Measurements from ENCODE around the gene GK.
A peak's percentile ranks its signal among the peaks of the same experiment; 100 is the strongest.

GK gene

GRCh38 chrX:30706216-30706775 is 53.1 kb downstream of the GK start:
- Histone ChIP-seq H3K4me1 (no peaks in the 10 kb centered on the region), H3K36me3 (no peaks in the 10 kb centered on the region), H3K4me3 (ENCODE audit: low read depth, low read length) (no peak overlapping the region), H3K27me3 (no peaks in the 10 kb centered on the region), H3K9me3 (no peaks in the 10 kb centered on the region)
- TF ChIP-seq CTCF (IDR thresholded peaks at IDR 0.05; ENCODE audit: low read depth, low read length): no peak
- no peak for DNase-seq

- TF ChIP-seq CTCF (IDR thresholded peaks at IDR 0.05; ENCODE audit: low read depth, low read length): no peak
- Histone ChIP-seq H3K4me3 (ENCODE audit: low read depth, low read length) (no peak overlapping the region), H3K27me3 (no peaks in the 10 kb centered on the region), H3K4me1 (no peaks in the 10 kb centered on the region), H3K36me3 (no peaks in the 10 kb centered on the region), H3K9me3 (no peaks in the 10 kb centered on the region)
- no peak for DNase-seq
These were observed 59.0 kb downstream of the GK start for GRCh38 chrX:30712214-30712613.

GRCh38 chrX:30713061-30713525 is 59.9 kb downstream of the GK start:
- Histone ChIP-seq H3K9me3 (no peaks in the 10 kb centered on the region), H3K4me1 (no peaks in the 10 kb centered on the region), H3K4me3 (ENCODE audit: low read depth, low read length) (no peak overlapping the region), H3K27me3 (no peaks in the 10 kb centered on the region), H3K36me3 (no peaks in the 10 kb centered on the region)
- peak; percentile 71 for TF ChIP-seq CTCF (IDR thresholded peaks at IDR 0.05; ENCODE audit: low read depth, low read length)
- peak; percentile 60 for DNase-seq

GRCh38 chrX:30714138-30714537 is 60.9 kb downstream of the GK start:
- Histone ChIP-seq H3K27me3 (no peaks in the 10 kb centered on the region), H3K4me3 (ENCODE audit: low read depth, low read length) (no peak overlapping the region), H3K36me3 (no peaks in the 10 kb centered on the region), H3K9me3 (no peaks in the 10 kb centered on the region), H3K4me1 (no peaks in the 10 kb centered on the region)
- no peak for DNase-seq
- no peak for TF ChIP-seq CTCF (IDR thresholded peaks at IDR 0.05; ENCODE audit: low read depth, low read length)

- TF ChIP-seq CTCF (IDR thresholded peaks at IDR 0.05; ENCODE audit: low read depth, low read length): no peak
These were observed 62.8 kb downstream of the GK start for GRCh38 chrX:30715976-30716375.

GRCh38 chrX:30733852-30734660 is 80.8 kb downstream of the GK start:
- no peaks in the 10 kb centered on the region for H3K27me3 ChIP-seq
- H3K9me3 ChIP-seq: no peaks in the 10 kb centered on the region
- no peak overlapping the region for H3K4me3 ChIP-seq (ENCODE audit: low read depth, low read length)
- no peaks in the 10 kb centered on the region for H3K4me1 ChIP-seq
- H3K36me3 ChIP-seq: no peaks in the 10 kb centered on the region
- DNase-seq: no peak
- no peak for TF ChIP-seq CTCF (IDR thresholded peaks at IDR 0.05; ENCODE audit: low read depth, low read length)

More at GRCh38 chrX:30715976-30716375, 62.8 kb downstream of the GK start:
- Histone ChIP-seq H3K4me3 (ENCODE audit: low read depth, low read length) (no peak overlapping the region), H3K9me3 (no peaks in the 10 kb centered on the region), H3K36me3 (no peaks in the 10 kb centered on the region), H3K27me3 (no peaks in the 10 kb centered on the region), H3K4me1 (no peaks in the 10 kb centered on the region)
- no peak for DNase-seq
